Measurements from ENCODE around the gene PRPF18.

DNA sequence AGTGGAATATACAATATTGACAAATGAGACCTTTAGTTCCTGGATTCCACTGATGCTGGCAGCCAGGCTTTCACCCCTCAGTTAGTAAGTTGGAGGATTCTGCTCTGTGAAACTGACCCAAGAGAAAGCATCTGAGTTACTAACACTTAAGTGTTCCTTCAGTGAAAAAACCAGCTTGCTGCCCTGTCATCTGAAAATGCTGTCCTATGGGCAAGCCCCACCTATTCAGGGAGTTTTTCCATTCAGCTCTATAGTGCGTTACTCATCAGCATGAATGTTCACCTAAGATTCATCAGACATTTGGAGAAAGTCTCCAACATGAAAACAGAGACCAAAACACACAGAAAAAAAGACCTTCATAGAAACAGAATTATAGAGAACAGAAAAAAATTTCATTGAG, 37.9 kb downstream of the PRPF18 start:
- TF ChIP-seq, protein P1, sequence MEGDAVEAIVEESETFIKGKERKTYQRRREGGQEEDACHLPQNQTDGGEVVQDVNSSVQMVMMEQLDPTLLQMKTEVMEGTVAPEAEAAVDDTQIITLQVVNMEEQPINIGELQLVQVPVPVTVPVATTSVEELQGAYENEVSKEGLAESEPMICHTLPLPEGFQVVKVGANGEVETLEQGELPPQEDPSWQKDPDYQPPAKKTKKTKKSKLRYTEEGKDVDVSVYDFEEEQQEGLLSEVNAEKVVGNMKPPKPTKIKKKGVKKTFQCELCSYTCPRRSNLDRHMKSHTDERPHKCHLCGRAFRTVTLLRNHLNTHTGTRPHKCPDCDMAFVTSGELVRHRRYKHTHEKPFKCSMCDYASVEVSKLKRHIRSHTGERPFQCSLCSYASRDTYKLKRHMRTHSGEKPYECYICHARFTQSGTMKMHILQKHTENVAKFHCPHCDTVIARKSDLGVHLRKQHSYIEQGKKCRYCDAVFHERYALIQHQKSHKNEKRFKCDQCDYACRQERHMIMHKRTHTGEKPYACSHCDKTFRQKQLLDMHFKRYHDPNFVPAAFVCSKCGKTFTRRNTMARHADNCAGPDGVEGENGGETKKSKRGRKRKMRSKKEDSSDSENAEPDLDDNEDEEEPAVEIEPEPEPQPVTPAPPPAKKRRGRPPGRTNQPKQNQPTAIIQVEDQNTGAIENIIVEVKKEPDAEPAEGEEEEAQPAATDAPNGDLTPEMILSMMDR (IDR thresholded peaks at IDR 0.05), result no peak
- no peak for TF ChIP-seq POLR2A (IDR thresholded peaks at IDR 0.05)
